ENCODE measurements around the gene G0S2. TPM values are rescaled to one million over a fixed set of nuclear protein-coding genes. Genes with fewer than 3 reads are reported as not detected.

G0S2 gene
- polyA plus RNA-seq, 6 donors from 2014 or later = 1.4 to 4.7 TPM; not detected in 4

DNA sequence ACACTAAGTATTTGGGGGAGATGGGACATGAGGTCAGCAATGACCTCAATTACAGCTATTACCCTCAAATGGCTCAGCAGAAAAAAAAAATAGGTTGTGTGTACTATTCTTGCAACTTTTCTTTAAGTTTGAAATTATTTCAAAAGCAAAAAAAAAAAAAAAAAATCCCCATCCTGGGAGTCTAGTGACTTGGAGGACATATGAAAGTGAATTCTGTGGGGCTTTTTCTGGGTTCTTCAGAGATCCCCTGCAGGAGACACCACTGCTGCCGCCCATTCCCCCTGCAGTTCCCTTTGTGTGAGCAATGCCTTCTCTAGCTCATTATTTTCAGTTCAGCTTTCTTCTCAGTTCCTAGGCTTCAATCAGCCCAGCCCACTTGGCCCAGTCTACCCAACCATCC, 46.1 kb downstream of the G0S2 start:
- Mint-ChIP-seq H3K27ac (peak overlapping the region in 2 of 6 donors; percentile 4 to 29), H3K27me3 (peaks cover 0 to 16% (median 4%) of the 10 kb centered on the region in 3 donors), H3K4me1 (no peaks in the 10 kb centered on the region), H3K36me3 (no peaks in the 10 kb centered on the region), H3K9me3 (peaks cover 0 to 6% (median 4%) of the 10 kb centered on the region in 7 donors), H3K4me3 (no peak overlapping the region)
- ATAC-seq (ENCODE audit: low read depth in 2 of 2) (no peak), DNase-seq (no peak)

DNA sequence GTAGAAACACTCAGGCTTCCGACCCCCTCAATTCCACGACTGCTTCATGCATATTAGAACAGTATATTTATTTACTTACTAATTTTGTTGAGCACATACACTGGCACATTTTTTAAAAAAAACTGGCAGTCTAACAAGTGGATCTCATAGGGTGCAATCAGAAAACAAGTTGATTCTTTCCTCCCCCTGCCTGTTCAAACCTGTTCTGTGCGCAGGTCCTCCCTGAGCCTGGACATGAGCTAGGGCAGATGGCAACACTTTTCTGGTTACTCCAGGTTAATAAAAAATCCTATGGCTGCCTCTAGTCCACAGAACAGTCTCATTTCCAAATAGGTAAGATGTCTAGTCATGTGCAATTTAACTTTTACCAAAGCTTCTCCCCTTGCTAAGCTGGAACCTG, 48.1 kb downstream of the G0S2 start:
- ATAC-seq (ENCODE audit: low read depth in 2 of 2) = no peak

GRCh38 chr1:209723756-209724693, 48.8 kb downstream of the G0S2 start:
- Mint-ChIP-seq H3K4me1 (no peaks in the 10 kb centered on the region), H3K4me3 (no peak overlapping the region), H3K27ac (no peak overlapping the region), H3K9me3 (peaks cover 0 to 6% (median 4%) of the 10 kb centered on the region in 7 donors), H3K36me3 (no peaks in the 10 kb centered on the region), H3K27me3 (peaks cover 0 to 14% (median 4%) of the 10 kb centered on the region in 3 donors)
- ATAC-seq (ENCODE audit: low read depth in 2 of 2) = no peak
- no peak for DNase-seq

More for the DNA sequence above, 48.1 kb downstream of the G0S2 start:
- Mint-ChIP-seq H3K27me3 (peaks cover 0 to 15% (median 4%) of the 10 kb centered on the region in 3 donors), H3K4me1 (no peaks in the 10 kb centered on the region), H3K27ac (no peak overlapping the region), H3K4me3 (no peak overlapping the region), H3K36me3 (no peaks in the 10 kb centered on the region), H3K9me3 (peaks cover 0 to 6% (median 4%) of the 10 kb centered on the region in 7 donors)
- no peak for DNase-seq

Other genes starting within 250 kb of the G0S2 start
- gene CAMK1G, start 91.7 kb upstream of the G0S2 start, polyA plus RNA-seq (ENCODE audit: low read depth in 6 of 6) = not detected
- gene LAMB3, start 23.0 kb upstream of the G0S2 start, polyA plus RNA-seq (ENCODE audit: low read depth in 6 of 6) = not detected
- not detected for gene HSD11B1, start 29.4 kb downstream of the G0S2 start, polyA plus RNA-seq (ENCODE audit: low read depth in 6 of 6)
- 100 to 1,000 TPM; 161 to 281 (median 243) TPM for gene TRAF3IP3, start 80.6 kb downstream of the G0S2 start, polyA plus RNA-seq (ENCODE audit: low read depth in 6 of 6)
- 1 to 10 TPM in 1 of 6 donors, under 1 TPM in 5; 0.45 to 1.9 (median 0.66) TPM for gene C1orf74, start 109.1 kb downstream of the G0S2 start, polyA plus RNA-seq (ENCODE audit: low read depth in 6 of 6)
- 1 to 10 TPM in 4 of 6 donors, under 1 TPM in 1, not detected in 1; 0.54 to 2.4 (median 1.8) TPM for gene IRF6, start 130.7 kb downstream of the G0S2 start, polyA plus RNA-seq (ENCODE audit: low read depth in 6 of 6)
- gene UTP25, start 152.6 kb downstream of the G0S2 start, polyA plus RNA-seq (ENCODE audit: low read depth in 6 of 6) = 10 to 100 TPM in 1 of 6 donors, 1 to 10 TPM in 5; 4.1 to 11.9 (median 6.8) TPM